ENCODE data around the gene STARD5.

DNA sequence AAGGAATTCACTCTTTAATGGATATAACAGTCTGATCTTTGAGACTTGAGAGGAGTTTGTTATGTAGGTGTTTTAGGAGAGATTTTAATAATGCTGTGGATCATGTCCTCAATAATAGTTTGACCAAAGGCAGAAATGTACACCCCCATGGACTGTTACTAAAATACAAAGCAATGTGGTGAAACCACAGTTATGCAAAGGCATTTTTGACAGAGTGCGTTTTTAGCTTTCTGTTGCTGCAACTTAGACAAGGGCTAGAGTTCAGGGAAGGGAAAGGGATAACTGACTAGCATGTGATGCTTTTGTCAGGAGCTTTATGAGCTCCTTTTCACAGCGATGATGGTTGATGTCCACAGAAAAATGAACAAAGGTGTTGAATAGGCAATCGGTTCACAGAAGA is 3.6 kb upstream of the STARD5 start:
- TF ChIP-seq, protein P1, sequence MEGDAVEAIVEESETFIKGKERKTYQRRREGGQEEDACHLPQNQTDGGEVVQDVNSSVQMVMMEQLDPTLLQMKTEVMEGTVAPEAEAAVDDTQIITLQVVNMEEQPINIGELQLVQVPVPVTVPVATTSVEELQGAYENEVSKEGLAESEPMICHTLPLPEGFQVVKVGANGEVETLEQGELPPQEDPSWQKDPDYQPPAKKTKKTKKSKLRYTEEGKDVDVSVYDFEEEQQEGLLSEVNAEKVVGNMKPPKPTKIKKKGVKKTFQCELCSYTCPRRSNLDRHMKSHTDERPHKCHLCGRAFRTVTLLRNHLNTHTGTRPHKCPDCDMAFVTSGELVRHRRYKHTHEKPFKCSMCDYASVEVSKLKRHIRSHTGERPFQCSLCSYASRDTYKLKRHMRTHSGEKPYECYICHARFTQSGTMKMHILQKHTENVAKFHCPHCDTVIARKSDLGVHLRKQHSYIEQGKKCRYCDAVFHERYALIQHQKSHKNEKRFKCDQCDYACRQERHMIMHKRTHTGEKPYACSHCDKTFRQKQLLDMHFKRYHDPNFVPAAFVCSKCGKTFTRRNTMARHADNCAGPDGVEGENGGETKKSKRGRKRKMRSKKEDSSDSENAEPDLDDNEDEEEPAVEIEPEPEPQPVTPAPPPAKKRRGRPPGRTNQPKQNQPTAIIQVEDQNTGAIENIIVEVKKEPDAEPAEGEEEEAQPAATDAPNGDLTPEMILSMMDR (IDR thresholded peaks at IDR 0.05): no peak
- TF ChIP-seq POLR2A (IDR thresholded peaks at IDR 0.05): no peak
